SK-N-MC (cell line): ENCODE data around the gene INHBE.

Experiments used
- EZH2 ChIP-seq: fragments of 200-600 bp; sonication (generic); IDR thresholded peaks from one replicate; pipeline ENCODE4 v1.6.1; 2017; ENCODE audit warnings: antibody characterized with exemption
- FOXP2 ChIP-seq: optimal IDR thresholded peaks from 2 replicates; pipeline ENCODE3; 2011; ENCODE audit warnings: mild to moderate bottlenecking, moderate library complexity; ENCODE audit not compliant: insufficient read depth; ENCODE audit errors: extremely low read length, control extremely low read depth
- POLR2AphosphoS5 ChIP-seq: IDR thresholded peaks from 2 replicates; pipeline ENCODE4 v1.6.1; 2012; ENCODE audit warnings: mild to moderate bottlenecking, low read depth, low read length, borderline replicate concordance

DNA sequence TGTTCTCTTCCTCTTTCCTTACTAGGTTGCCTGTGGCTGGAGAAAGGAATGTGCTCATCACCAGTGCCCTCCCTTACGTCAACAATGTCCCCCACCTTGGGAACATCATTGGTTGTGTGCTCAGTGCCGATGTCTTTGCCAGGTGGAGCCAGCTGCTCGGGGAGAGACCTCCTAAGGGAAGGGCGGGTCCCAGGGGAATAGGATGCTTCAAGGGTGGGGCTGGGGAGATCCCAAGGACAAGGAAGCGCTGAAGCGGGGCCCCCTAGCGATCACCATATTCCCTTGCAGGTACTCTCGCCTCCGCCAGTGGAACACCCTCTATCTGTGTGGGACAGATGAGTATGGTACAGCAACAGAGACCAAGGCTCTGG lies 43.0 kb downstream of the INHBE start:
- TF ChIP-seq POLR2AphosphoS5 = no peak
- TF ChIP-seq EZH2 = no peak
- no peak for TF ChIP-seq FOXP2
